ENCODE data around the gene RRH. TPM values are rescaled to one million over a fixed set of nuclear protein-coding genes. Genes with fewer than 3 reads are reported as not detected.
A peak's percentile ranks its signal among the peaks of the same experiment; 100 is the strongest.

RRH gene
- total and polyA plus RNA-seq, 2 of the 4 experiments (the other 2 are of a cell fraction), result 0.05 TPM; not detected in 1

DNA sequence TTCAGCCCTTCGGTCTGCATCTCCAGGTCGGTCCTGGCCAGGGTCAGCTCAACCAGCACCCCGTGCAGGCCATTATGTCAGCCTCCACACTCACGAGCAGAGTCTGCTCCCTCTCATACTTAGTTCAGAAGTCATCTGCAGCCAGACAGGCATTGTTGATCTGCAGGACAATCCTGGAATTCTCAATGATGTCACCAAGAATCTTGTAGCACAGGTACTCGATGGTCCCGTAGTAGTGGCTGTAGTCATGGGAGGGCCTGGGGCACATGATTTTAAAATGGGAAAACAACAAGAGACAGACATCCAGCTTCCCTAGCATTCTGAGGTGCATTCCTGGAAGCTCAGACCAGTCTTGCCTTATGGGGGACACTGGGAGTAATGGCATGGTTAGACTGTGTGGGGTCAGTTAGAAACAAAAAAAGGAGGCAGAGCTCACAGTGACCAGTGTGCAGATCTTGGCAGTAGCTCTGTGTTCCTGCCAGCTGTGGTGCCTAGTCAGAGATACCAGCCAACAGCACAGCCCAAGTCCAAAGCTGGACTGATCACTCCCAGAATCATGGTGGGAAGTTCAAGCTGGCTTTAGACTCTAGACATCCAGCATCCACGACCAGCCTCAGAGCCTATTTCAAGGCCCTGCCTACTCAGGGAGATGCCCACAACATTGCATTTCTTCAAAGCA is 52.0 kb downstream of the RRH start:
- Histone ChIP-seq H3K79me1 (ENCODE audit: low read depth in 1 of 2, low read length in 2 of 2) (no peaks in the 10 kb centered on the region), H3K9me3 (ENCODE audit: control insufficient read depth, insufficient read depth, low read length) (no peaks in the 10 kb centered on the region), H3K27me3 (ENCODE audit: control insufficient read depth, insufficient read depth, low read length) (no peaks in the 10 kb centered on the region), H3K9me1 (ENCODE audit: insufficient read depth, low read length) (no peaks in the 10 kb centered on the region), H4K91ac (ENCODE audit: insufficient read depth, low read depth, low read length) (no peak overlapping the region), H2BK120ac (ENCODE audit: low read depth, low read length) (no peak overlapping the region), H3K14ac (replicated peaks; ENCODE audit: low read depth, low read length) (no peak overlapping the region), H2BK5ac (ENCODE audit: low read depth, low read length, poor library complexity, severe bottlenecking) (no peak overlapping the region), H3K4me2 (ENCODE audit: low read depth, low read length) (no peak overlapping the region), H3K27ac (ENCODE audit: insufficient read depth, low read length) (no peak overlapping the region), H2BK20ac (ENCODE audit: low read depth, low read length) (no peak overlapping the region), H2BK15ac (ENCODE audit: low read depth, low read length) (no peak overlapping the region), H3K4ac (ENCODE audit: low read depth, low read length) (no peak overlapping the region), H3K56ac (ENCODE audit: extremely low read depth, insufficient read depth, low read length) (no peak overlapping the region), H3K23ac (ENCODE audit: low read depth, low read length) (no peak overlapping the region), H3K9ac (ENCODE audit: low read depth, low read length) (no peak overlapping the region), H2AK9ac (replicated peaks; ENCODE audit: low read depth, low read length, poor library complexity) (peak overlapping the region; percentile 5), H3K36me3 (ENCODE audit: control insufficient read depth, insufficient read depth, low read length) (no peaks in the 10 kb centered on the region), H4K8ac (ENCODE audit: low read depth in 2 of 2, low read length in 2 of 2) (no peak overlapping the region), H2AK5ac (ENCODE audit: low read depth, low read length) (no peak overlapping the region), H2AFZ (replicated peaks; ENCODE audit: low read length, poor library complexity) (no peak overlapping the region), H3K4me1 (ENCODE audit: control insufficient read depth, insufficient read depth, low read length) (no peaks in the 10 kb centered on the region), H4K20me1 (ENCODE audit: insufficient read depth, low read length) (no peaks in the 10 kb centered on the region), H4K5ac (ENCODE audit: low read depth, low read length) (no peak overlapping the region), H3K18ac (ENCODE audit: low read depth, low read length) (no peak overlapping the region), H3K4me3 (ENCODE audit: insufficient read depth, low read depth, low read length) (no peak overlapping the region)
- intact Hi-C loops (cut with micrococcal nuclease), result no loop called here
- WGBS, 2 experiments (ENCODE audit: extremely low coverage in 2 of 2, insufficient read length in 1 of 2), result no CpG with 5 or more reads among the region's 7 CpGs
- BruUV-seq (replicated peaks), result no TSS peak
- POLR2A ChIA-PET (ENCODE audit: unreplicated experiment), result no interaction called here
- in situ Hi-C loops (cut with MboI; ENCODE audit: low sequenced_read_pairs), result no loop called here
- DNase-seq (no peak), ATAC-seq (ENCODE audit: low read depth) (no peak)
- TF ChIP-seq RFX5 (IDR thresholded peaks at IDR 0.05; ENCODE audit: low read depth, low read length) (no peak), RCOR1 (IDR thresholded peaks at IDR 0.05; ENCODE audit: insufficient replicate concordance, low read length) (no peak), CEBPB (IDR thresholded peaks at IDR 0.05; ENCODE audit: low read depth, low read length) (no peak), FOS (IDR thresholded peaks at IDR 0.05; ENCODE audit: low read depth, low read length) (no peak), MAFK (IDR thresholded peaks at IDR 0.05; ENCODE audit: low read depth, low read length) (no peak), MXI1 (IDR thresholded peaks at IDR 0.05; ENCODE audit: borderline replicate concordance, low read depth, low read length) (no peak), POLR2A (IDR thresholded peaks at IDR 0.05; ENCODE audit: low read depth, low read length) (no peak), RAD21 (IDR thresholded peaks at IDR 0.05; ENCODE audit: low read length) (no peak), CHD1 (IDR thresholded peaks at IDR 0.05; ENCODE audit: low read depth, low read length) (no peak), MAZ (IDR thresholded peaks at IDR 0.05; ENCODE audit: borderline replicate concordance, low read depth, low read length) (no peak), USF2 (IDR thresholded peaks at IDR 0.05; ENCODE audit: low read depth, low read length) (no peak), ELK1 (IDR thresholded peaks at IDR 0.05; ENCODE audit: borderline replicate concordance, low read depth, low read length) (no peak), BHLHE40 (IDR thresholded peaks at IDR 0.05; ENCODE audit: low read depth, low read length) (no peak), NFE2L2 (IDR thresholded peaks at IDR 0.05; ENCODE audit: low read depth, low read length) (no peak), SMC3 (IDR thresholded peaks at IDR 0.05; ENCODE audit: low read depth, low read length) (no peak)
- TF ChIP-seq, protein P1, sequence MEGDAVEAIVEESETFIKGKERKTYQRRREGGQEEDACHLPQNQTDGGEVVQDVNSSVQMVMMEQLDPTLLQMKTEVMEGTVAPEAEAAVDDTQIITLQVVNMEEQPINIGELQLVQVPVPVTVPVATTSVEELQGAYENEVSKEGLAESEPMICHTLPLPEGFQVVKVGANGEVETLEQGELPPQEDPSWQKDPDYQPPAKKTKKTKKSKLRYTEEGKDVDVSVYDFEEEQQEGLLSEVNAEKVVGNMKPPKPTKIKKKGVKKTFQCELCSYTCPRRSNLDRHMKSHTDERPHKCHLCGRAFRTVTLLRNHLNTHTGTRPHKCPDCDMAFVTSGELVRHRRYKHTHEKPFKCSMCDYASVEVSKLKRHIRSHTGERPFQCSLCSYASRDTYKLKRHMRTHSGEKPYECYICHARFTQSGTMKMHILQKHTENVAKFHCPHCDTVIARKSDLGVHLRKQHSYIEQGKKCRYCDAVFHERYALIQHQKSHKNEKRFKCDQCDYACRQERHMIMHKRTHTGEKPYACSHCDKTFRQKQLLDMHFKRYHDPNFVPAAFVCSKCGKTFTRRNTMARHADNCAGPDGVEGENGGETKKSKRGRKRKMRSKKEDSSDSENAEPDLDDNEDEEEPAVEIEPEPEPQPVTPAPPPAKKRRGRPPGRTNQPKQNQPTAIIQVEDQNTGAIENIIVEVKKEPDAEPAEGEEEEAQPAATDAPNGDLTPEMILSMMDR (conservative IDR thresholded peaks at IDR 0.05; ENCODE audit: low read depth, low read length), result no peak
- dilution Hi-C loops (cut with HindIII; ENCODE audit: low sequenced_read_pairs, unreplicated experiment), result no loop called here
- CTCF ChIA-PET, result no interaction called here
